ENCODE data around the gene SPAG17.

DNA sequence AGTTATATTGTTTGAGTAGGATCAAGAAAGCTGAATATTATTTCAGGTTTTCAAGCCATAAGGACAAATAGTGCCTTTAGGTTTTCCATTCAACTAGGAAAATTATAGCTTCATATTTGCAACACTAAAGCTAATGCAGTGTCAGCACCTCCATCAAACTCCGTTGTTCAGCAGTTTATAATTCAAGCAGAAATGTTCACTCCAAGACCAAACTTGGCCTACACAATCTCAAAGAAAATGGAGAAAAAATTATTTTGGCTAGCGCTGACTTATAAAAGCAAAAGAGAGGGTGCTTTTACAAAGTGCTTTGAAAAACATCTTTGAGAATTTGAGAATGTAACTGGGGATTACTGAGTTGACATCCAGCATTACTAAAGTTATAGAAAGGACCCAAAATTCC lies 1.4 kb downstream of the SPAG17 start:
- TF ChIP-seq, protein P1, sequence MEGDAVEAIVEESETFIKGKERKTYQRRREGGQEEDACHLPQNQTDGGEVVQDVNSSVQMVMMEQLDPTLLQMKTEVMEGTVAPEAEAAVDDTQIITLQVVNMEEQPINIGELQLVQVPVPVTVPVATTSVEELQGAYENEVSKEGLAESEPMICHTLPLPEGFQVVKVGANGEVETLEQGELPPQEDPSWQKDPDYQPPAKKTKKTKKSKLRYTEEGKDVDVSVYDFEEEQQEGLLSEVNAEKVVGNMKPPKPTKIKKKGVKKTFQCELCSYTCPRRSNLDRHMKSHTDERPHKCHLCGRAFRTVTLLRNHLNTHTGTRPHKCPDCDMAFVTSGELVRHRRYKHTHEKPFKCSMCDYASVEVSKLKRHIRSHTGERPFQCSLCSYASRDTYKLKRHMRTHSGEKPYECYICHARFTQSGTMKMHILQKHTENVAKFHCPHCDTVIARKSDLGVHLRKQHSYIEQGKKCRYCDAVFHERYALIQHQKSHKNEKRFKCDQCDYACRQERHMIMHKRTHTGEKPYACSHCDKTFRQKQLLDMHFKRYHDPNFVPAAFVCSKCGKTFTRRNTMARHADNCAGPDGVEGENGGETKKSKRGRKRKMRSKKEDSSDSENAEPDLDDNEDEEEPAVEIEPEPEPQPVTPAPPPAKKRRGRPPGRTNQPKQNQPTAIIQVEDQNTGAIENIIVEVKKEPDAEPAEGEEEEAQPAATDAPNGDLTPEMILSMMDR (IDR thresholded peaks at IDR 0.05) = no peak
- no peak for TF ChIP-seq EZH2 (IDR thresholded peaks at IDR 0.05)
- TF ChIP-seq EZH2phosphoT487 (IDR thresholded peaks at IDR 0.05) = no peak
